Smooth muscle cell (in vitro differentiated cells): ENCODE measurements around the gene NKX2-1. TPM values are rescaled to one million over a fixed set of nuclear protein-coding genes. Genes with fewer than 3 reads are reported as not detected.

ENCODE experiments used
- DNase-seq: peaks from one replicate; lab custom pipeline; 2025; ENCODE audit not compliant: unreplicated experiment; lab: John Stamatoyannopoulos, UW
- H2AFZ ChIP-seq: fragments of 200-600 bp; sonication (generic); 2 replicates; pipeline ENCODE4 v1.6.0; 2016; ENCODE audit warnings: antibody characterized with exemption, low read depth, mild to moderate bottlenecking
- H3F3A ChIP-seq: fragments of 200-600 bp; sonication (generic); 2 replicates; pipeline ENCODE4 v1.6.0; 2017; ENCODE audit warnings: antibody characterized with exemption, low read depth
- H3K27ac ChIP-seq: fragments of 200-600 bp; sonication (generic); 2 replicates; pipeline ENCODE4 v1.5.1; 2016; ENCODE audit warnings: low read depth, mild to moderate bottlenecking
- H3K27me3 ChIP-seq: fragments of 200-600 bp; sonication (generic); 2 replicates; pipeline ENCODE4 v1.6.1; 2016; ENCODE audit warnings: low read depth, mild to moderate bottlenecking
- H3K36me3 ChIP-seq: fragments of 200-600 bp; sonication (generic); 2 replicates; pipeline ENCODE4 v1.5.1; 2016; ENCODE audit warnings: low read depth
- H3K4me1 ChIP-seq: fragments of 200-600 bp; sonication (generic); 2 replicates; pipeline ENCODE4 v1.5.1; 2016; ENCODE audit warnings: low read depth
- H3K4me2 ChIP-seq: fragments of 200-600 bp; sonication (generic); 2 replicates; pipeline ENCODE4 v1.6.0; 2016; ENCODE audit warnings: mild to moderate bottlenecking
- H3K4me3 ChIP-seq: fragments of 200-600 bp; sonication (generic); 2 replicates; pipeline ENCODE4 v1.5.1; 2016; ENCODE audit warnings: mild to moderate bottlenecking
- H3K79me2 ChIP-seq: fragments of 200-600 bp; sonication (generic); 2 replicates; pipeline ENCODE4 v1.6.0; 2016; ENCODE audit warnings: low read depth, mild to moderate bottlenecking
- H3K9ac ChIP-seq: fragments of 200-600 bp; sonication (generic); 2 replicates; pipeline ENCODE4 v1.6.0; 2016; ENCODE audit warnings: low read depth
- H3K9me3 ChIP-seq: fragments of 200-600 bp; sonication (generic); replicated peaks from 2 replicates; pipeline ENCODE4 v1.5.1; 2016; ENCODE audit warnings: low read depth
- H4K20me1 ChIP-seq: fragments of 200-600 bp; sonication (generic); 2 replicates; pipeline ENCODE4 v1.6.0; 2016; ENCODE audit warnings: low read depth
- WGBS: methylation state at CpG from one replicate; pipeline ENCODE4 v1.1.7; 2016; ENCODE audit warnings: low lambda C conversion rate; 5-methylcytosine and 5-hydroxymethylcytosine counted together
- polyA plus RNA-seq: library from polyadenylated mRNA; unstranded; fragments of >200 nt; fragmentation: Nextera tagmentation; extraction: Ambion mirVana; gene quantifications from 2 replicates; pipeline ENCODE4 v1.2.1, GENCODE V29; 2016
- total RNA-seq: library from RNA; depleted of rRNA; stranded (reverse); fragments of >200 nt; gene quantifications from 2 replicates; pipeline ENCODE4 v1.2.3, GENCODE V29; 2014
- TF ChIP-seq, protein P1 (sequence below): fragments of 200-600 bp; sonication (generic); IDR thresholded peaks from 2 replicates; pipeline ENCODE4 v1.5.1; 2017; ENCODE audit warnings: borderline replicate concordance, mild to moderate bottlenecking, antibody characterized with exemption; ENCODE audit not compliant: insufficient read depth, poor library complexity, severe bottlenecking

The NKX2-1 gene
- total and polyA plus RNA-seq, 2 experiments from 2014 or later, result not detected

GRCh38 chr14:36515896-36516718, 3.9 kb downstream of the NKX2-1 start:
- no peak for DNase-seq
- TF ChIP-seq, protein P1, sequence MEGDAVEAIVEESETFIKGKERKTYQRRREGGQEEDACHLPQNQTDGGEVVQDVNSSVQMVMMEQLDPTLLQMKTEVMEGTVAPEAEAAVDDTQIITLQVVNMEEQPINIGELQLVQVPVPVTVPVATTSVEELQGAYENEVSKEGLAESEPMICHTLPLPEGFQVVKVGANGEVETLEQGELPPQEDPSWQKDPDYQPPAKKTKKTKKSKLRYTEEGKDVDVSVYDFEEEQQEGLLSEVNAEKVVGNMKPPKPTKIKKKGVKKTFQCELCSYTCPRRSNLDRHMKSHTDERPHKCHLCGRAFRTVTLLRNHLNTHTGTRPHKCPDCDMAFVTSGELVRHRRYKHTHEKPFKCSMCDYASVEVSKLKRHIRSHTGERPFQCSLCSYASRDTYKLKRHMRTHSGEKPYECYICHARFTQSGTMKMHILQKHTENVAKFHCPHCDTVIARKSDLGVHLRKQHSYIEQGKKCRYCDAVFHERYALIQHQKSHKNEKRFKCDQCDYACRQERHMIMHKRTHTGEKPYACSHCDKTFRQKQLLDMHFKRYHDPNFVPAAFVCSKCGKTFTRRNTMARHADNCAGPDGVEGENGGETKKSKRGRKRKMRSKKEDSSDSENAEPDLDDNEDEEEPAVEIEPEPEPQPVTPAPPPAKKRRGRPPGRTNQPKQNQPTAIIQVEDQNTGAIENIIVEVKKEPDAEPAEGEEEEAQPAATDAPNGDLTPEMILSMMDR, result no peak
- Histone ChIP-seq H3F3A (no peaks in the 10 kb centered on the region), H3K9me3 (no peaks in the 10 kb centered on the region), H3K79me2 (no peaks in the 10 kb centered on the region), H2AFZ (no peak overlapping the region), H4K20me1 (no peaks in the 10 kb centered on the region), H3K9ac (no peak overlapping the region), H3K4me1 (peaks cover 20% of the 10 kb centered on the region), H3K27me3 (peaks cover 100% of the 10 kb centered on the region), H3K4me2 (no peak overlapping the region), H3K36me3 (no peaks in the 10 kb centered on the region), H3K27ac (no peak overlapping the region), H3K4me3 (no peak overlapping the region)
- 10% methylated on average over 11 of the region's 11 CpGs for WGBS

DNA sequence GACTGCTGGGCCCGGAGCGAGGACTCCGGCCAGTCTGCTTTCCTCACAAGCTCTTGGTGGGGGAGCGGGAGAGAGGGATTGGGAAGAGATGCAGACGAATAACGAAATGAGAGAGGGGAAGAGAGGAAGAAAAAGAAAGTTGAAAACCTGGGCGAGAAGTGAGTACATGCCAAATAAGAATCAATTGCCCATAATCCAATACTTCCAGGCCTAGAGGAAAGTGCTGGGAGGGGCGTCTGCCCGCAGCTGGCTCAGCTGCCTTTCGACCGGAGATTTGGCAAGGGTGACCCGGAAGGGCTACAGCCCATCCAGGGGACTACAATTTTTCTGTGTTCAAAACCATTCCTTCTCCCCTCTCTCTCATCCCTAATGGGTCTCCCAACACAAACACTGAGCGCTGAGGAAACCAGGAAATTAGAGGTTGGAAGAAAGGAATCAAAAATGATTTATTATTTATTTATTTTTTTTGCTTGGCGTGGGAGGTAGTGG, 4.9 kb downstream of the NKX2-1 start:
- Histone ChIP-seq H3K79me2 (no peaks in the 10 kb centered on the region), H3K27me3 (peaks cover 100% of the 10 kb centered on the region), H3K4me1 (peaks cover 12% of the 10 kb centered on the region), H3K27ac (no peak overlapping the region), H3K4me3 (no peak overlapping the region), H3K36me3 (no peaks in the 10 kb centered on the region), H3K4me2 (no peak overlapping the region), H2AFZ (no peak overlapping the region), H3K9ac (no peak overlapping the region), H3F3A (no peaks in the 10 kb centered on the region), H4K20me1 (no peaks in the 10 kb centered on the region), H3K9me3 (no peaks in the 10 kb centered on the region)
- 6% methylated on average over 14 of the region's 14 CpGs for WGBS
- TF ChIP-seq, protein P1, result no peak
- DNase-seq, result no peak

- Histone ChIP-seq H2AFZ (no peak overlapping the region), H3K79me2 (no peaks in the 10 kb centered on the region), H3K9me3 (no peaks in the 10 kb centered on the region), H3F3A (no peaks in the 10 kb centered on the region), H3K4me3 (no peak overlapping the region), H3K4me2 (no peak overlapping the region), H3K27ac (no peak overlapping the region), H3K27me3 (peaks cover 100% of the 10 kb centered on the region), H3K4me1 (peaks cover 9% of the 10 kb centered on the region), H3K36me3 (no peaks in the 10 kb centered on the region), H3K9ac (no peak overlapping the region), H4K20me1 (no peaks in the 10 kb centered on the region)
- no peak for DNase-seq
- 4% methylated on average over 38 of the region's 38 CpGs for WGBS
- TF ChIP-seq, protein P1, result no peak
Measured at GRCh38 chr14:36514278-36515104, 5.5 kb downstream of the NKX2-1 start.
